SIG-M5 treated with dmso at 0.1 percent for 504 hours (cell line): ENCODE results near the gene NLN.
"Not testable (repeated sequence)": the region's sequence is repeated elsewhere in the genome, so short reads cannot be mapped to it uniquely, and the experiment has no call there.

Source experiments
- DNase-seq: peaks from one replicate; lab custom pipeline; 2025; ENCODE audit not compliant: unreplicated experiment; lab: John Stamatoyannopoulos, UW

Gene NLN

GRCh38 chr5:65866837-65867521 is 145.0 kb downstream of the NLN start:
- DNase-seq: no peak

- no peak for DNase-seq
Observed at GRCh38 chr5:65867542-65868195, 145.7 kb downstream of the NLN start.

DNA sequence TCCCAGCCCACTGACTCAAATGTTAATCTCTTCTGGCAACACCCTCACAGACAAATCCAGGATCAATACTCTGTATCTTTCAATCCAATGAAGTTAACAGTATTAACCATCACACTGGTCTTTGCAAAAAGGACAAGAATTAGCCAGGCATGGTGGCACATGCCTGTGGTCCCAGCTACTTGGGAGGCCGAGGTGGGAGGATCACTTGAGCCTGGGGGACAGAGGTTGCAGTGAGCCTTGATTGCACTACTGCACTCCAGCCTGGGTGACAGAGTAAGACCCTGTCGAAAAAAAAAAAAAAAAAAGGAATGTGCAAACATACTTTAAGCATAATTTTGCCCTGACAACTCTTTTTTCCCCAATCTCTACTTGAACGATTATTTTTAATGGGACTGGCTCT is 146.5 kb downstream of the NLN start:
- no peak for DNase-seq

DNA sequence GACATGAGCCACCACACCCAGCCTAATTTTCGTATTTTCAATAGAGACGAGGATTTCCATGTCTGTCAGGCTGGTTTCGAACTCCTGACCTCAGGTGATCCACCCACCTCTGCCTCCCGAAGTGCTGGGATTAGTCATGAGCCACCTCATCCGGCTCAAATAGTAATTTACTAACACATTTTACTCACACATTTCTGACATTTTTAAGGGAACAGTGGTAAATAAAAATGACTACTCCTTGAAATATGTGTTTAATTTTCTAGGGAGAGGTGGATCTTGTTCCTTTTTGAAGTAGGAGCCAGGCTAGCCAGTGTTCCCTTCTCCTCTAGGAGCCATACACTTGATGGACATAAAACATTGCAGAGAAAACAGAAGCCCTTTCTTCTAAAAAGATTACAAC is 149.2 kb downstream of the NLN start:
- no peak for DNase-seq

- not testable (repeated sequence) for DNase-seq
Observed at GRCh38 chr5:65871776-65872175, 149.8 kb downstream of the NLN start.

DNA sequence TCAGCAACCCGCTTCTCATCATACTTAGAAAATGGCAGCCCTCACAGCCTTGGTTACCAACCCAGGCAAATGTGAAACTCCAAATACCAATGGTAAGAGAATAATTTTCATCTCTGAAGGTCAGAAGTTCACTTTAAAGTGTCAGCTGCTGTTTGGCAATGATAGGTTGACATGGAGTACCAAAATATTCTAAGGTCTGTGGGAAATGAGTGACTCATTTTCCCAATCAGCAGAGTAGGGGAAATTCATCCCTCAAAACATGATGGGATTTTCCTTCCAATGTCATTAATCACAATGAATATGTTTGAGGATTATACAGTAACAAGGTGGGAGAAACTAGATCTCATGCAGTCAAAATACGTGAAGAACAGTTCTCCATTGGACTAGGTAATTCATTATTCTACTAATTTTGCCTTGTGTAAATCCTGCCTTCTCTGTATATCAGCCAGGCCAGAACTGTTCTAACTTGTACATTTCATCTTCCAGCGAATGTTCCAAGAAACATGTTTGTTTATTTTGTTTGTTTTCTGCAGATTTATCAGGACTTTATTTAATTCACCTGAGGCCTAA is 151.3 kb downstream of the NLN start:
- DNase-seq: no peak

GRCh38 chr5:65874241-65874640 is 152.2 kb downstream of the NLN start:
- no peak for DNase-seq

- DNase-seq: no peak
Observed at GRCh38 chr5:65876496-65876895, 154.5 kb downstream of the NLN start.

DNA sequence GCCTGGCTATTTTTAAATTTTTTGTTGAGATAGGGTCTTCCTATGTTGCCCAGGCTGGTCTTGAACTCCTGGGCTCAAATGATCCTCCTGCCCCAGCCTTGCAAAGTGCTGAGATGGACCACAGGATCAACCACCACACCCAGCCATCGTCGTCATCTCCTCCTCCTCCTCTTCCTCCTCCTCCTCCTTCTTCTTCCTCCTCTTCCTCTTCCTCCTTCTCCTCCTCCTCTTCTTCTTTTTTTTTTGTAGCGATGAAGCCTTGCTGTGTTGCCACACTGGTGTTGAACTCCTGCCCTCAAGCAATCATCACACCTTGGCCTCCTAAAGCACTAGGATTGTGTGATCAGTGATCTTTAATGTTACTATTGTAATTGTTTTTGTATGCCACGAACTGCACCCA is 155.0 kb downstream of the NLN start:
- no peak for DNase-seq
